ENCODE results near the gene BRD3.
A peak's percentile ranks its signal among the peaks of the same experiment; 100 is the strongest.
"Not testable (repeated sequence)": the region's sequence is repeated elsewhere in the genome, so short reads cannot be mapped to it uniquely, and the experiment has no call there.

BRD3 gene

DNA sequence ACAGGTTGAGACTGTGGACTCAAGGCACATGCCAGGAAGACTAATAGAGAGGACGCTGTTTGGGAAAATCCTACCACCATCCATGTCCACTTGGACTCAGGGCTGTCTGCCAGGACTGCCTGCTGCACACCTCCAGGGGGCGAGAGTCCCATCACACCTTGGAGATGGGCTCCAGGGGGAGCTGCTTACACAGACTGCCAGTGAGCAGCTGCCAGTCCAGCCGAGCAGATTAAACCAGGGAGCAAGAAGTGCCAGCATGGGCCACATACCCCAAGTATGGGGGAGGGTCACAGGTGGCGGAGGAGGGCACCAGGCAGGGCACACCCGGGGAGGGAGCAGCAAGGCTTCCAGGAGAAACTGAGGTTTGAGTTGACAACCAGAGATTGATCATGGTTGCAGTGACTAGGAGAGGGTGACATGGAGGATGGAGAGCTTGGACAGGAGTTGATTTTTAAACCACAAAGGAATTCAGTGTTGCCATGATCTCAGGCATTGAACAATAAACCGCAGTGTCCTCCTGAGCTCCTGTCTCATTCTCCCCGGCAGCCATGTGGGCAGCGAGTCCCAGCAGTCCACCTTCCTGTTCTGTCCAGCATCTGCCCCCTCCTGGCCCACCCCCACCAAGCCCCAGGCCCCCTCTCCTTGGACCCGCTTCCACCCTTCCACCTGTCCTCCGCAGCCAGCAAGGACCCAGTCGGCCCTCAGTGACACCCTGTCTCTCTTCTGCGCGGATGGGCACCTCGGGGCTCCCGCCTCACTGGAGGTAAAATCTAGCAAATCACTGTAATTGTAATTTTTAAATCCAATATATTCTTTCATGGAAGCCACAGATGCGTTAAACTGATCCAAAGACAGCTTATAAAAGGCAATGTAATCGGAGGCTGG is 72.6 kb downstream of the BRD3 start:
- Mint-ChIP-seq H3K27ac (no peak overlapping the region), H3K4me3 (no peak overlapping the region), H3K4me1 (peaks cover 14 to 44% of the 10 kb centered on the region in 2 donors), H3K36me3 (peaks cover 7 to 9% of the 10 kb centered on the region in 2 donors), H3K27me3 (peaks cover 17% of the 10 kb centered on the region in 2 donors), H3K9me3 (no peaks in the 10 kb centered on the region)
- DNase-seq, result no peak
- no peak for ATAC-seq (replicated peaks)

DNA sequence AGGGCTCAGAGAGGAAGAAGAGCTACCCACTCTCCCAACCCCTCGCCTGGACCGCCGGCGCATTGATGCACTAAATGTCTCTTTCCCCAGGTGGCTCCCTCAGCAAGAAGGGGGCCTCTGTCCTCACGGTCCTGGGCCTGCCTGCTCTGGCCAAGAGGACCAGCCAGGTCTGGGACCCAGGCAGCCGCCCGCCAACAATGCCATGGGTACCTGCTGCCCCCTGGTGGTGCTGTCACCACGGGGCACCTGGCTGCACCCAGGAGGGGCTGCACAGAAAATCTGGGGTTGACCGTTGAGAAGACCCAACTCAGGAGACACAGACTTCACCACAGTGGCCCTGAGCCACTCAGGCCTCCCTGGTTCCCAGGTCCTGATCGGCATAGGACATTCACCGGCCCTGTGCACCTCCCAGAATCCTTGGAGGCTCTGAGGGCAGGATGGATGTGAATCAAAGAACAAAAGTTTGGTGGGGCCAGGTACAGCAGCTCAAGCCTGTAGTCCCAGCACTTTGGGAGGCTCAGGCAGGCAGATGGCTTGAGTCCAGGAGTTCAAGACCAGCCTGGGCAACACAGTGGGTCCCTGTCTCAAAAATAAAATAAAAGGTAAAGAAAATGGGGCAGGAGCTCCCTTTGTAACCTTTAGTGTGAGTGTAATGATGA is 73.3 kb downstream of the BRD3 start:
- H3K36me3 Mint-ChIP-seq, result peaks cover 7 to 14% of the 10 kb centered on the region in 2 donors
- ATAC-seq (replicated peaks), result peak; percentile 46 to 51
- H3K27ac Mint-ChIP-seq, result peak overlapping the region; percentile 80

DNA sequence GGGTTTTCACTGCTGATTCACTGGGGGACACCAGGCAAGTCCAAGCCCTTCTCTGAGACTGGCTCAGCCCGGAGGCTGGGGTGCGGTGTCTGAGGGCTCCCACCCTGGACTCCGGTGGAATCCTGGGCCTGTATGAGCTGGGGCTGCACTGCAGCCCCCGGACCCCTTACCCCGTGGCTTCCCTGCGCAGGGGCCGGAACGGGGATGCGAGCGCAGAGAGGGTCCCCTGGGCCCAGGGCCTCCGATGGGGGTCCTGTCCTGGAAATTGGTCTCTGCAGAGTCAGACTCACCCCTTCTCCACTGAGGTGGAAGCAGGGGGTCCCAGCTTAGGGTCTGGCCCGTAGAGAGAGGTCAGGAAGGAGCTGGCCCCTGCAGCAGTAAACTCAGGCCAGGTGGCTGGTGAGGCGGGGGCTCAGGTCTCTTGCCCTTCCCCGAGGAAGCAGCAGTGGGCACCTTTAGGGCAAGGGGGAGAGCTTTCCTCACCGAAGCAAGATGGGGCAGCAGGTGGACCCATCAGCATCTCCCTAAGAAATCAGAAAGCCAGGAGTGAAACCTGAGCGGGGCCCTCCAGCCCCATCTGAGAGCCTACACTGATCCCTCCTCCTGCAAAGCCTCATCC is 74.1 kb downstream of the BRD3 start:
- peak overlapping the region; percentile 79 to 84 for H3K4me3 Mint-ChIP-seq
- peak overlapping the region; percentile 69 for H3K27ac Mint-ChIP-seq
- DNase-seq, result no peak
- H3K9me3 Mint-ChIP-seq, result no peaks in the 10 kb centered on the region
- peaks cover 23 to 59% of the 10 kb centered on the region in 2 donors for H3K4me1 Mint-ChIP-seq
- H3K36me3 Mint-ChIP-seq, result peaks cover 7 to 14% of the 10 kb centered on the region in 2 donors
- ATAC-seq (replicated peaks), result no peak
- H3K27me3 Mint-ChIP-seq, result peaks cover 10% of the 10 kb centered on the region in 2 donors

More for the DNA sequence above, 73.3 kb downstream of the BRD3 start:
- Mint-ChIP-seq H3K4me1 (peaks cover 22 to 52% of the 10 kb centered on the region in 2 donors), H3K9me3 (no peaks in the 10 kb centered on the region), H3K4me3 (peak overlapping the region; percentile 53 to 84), H3K27me3 (peaks cover 10% of the 10 kb centered on the region in 2 donors)
- peak; percentile 73 for DNase-seq

DNA sequence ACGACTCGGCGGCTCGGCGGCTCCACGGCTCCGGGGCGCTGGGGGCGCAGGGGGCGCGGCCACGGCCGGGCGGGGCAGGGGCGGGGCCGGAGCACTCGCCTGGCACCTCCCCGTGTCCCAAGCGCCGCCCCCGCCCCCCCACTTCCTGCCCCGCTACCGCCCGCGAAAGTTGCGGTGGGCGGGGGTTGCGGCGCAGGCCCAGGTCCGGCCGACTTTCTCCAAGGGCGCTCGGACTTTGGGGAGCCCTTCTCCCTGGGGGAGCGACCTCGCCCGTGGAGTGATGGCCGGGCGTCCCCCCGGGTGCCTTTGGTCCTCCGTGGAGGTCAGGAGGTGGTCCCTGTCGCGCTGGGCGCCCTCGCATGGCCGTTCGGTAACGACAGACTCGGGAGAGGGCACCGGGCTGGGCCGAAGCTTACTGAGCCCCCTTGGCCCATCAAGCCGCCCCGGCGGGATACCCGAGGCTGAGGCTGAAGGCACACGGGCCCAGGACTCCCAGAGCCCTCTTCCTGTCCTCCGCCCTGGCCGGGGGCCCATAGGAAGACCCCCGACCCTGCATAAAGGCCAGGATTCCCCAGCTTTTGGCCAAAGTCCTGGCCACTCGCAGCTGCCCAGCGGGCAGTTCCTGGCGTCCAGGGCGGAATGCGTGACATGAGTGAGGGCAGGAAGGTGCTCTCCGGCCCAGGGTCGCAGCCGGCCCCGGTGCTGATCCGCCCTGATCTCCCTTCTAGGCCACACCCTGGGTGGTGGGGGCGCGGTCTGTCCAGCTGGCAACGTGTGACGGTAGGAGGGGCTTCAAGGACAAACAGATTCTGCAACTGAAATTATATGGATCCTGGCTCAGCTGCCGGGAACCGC is 74.8 kb downstream of the BRD3 start:
- ATAC-seq (replicated peaks) (peak; percentile 72 to 78), DNase-seq (peak; percentile 66)
- Mint-ChIP-seq H3K27me3 (peaks cover 10% of the 10 kb centered on the region in 2 donors), H3K4me3 (peak overlapping the region; percentile 79 to 84), H3K27ac (peak overlapping the region; percentile 69), H3K9me3 (no peaks in the 10 kb centered on the region), H3K36me3 (peaks cover 7 to 14% of the 10 kb centered on the region in 2 donors), H3K4me1 (peaks cover 28 to 66% of the 10 kb centered on the region in 2 donors)

DNA sequence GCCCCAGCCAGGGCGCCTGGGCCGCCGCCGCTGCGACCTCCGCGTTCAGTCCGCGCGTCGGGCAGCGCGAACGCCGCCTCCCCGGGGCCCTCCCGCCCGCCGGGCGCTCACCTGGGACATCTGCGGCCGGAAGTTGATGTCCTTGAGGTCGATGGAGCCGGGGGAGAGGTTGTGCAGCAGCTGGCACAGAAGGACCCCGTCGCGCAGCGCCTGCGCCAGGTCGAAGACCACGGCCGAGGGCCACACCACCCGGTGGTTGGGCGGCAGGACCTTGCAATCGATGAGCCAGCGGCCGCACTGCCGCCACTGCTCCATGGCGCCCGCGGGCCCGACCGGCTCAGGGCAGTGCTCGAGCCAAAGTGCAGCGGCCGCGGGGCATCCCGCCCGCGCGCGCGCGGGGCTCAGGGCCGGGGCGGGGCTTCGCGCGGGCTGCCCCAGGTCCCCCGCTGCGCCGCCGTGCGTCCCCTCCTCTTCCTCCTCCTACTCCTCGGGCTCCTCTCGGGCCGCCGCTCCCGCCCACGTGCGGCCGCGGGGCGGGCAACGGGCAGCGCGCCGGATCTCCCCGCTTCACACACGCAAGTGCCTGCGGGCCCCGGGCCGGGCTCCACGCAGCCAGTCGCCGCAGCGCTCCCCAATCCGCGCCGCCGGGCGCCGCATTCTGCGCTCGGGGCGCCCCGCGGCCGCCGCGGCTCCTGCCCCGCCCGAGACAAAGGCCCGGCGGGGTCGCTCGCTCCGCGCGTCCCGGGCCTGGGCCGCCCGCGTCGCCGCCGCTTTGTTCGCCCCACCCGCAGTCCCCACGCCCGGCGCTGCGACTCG is 75.7 kb downstream of the BRD3 start, which contains the start of gene VAV2:
Gene VAV2, minus strand, starts transcription at position 361 of the 816 bp plus-strand sequence. Its CDS starts 46 bp downstream, at position 315.
- H3K4me1 Mint-ChIP-seq, result peaks cover 31 to 71% of the 10 kb centered on the region in 2 donors
- H3K4me3 Mint-ChIP-seq, result peak within 1 kb of the TSS; percentile 90 to 94
- H3K27ac Mint-ChIP-seq, result peak within 1 kb of the TSS; percentile 81
- no peaks in the 10 kb centered on the region for H3K9me3 Mint-ChIP-seq
- ATAC-seq (replicated peaks) (peak; percentile 60 to 66), DNase-seq (peak; percentile 66)
- peaks cover 4 to 5% of the 10 kb centered on the region in 2 donors for H3K27me3 Mint-ChIP-seq
- peaks cover 7 to 16% of the 10 kb centered on the region in 2 donors for H3K36me3 Mint-ChIP-seq

DNA sequence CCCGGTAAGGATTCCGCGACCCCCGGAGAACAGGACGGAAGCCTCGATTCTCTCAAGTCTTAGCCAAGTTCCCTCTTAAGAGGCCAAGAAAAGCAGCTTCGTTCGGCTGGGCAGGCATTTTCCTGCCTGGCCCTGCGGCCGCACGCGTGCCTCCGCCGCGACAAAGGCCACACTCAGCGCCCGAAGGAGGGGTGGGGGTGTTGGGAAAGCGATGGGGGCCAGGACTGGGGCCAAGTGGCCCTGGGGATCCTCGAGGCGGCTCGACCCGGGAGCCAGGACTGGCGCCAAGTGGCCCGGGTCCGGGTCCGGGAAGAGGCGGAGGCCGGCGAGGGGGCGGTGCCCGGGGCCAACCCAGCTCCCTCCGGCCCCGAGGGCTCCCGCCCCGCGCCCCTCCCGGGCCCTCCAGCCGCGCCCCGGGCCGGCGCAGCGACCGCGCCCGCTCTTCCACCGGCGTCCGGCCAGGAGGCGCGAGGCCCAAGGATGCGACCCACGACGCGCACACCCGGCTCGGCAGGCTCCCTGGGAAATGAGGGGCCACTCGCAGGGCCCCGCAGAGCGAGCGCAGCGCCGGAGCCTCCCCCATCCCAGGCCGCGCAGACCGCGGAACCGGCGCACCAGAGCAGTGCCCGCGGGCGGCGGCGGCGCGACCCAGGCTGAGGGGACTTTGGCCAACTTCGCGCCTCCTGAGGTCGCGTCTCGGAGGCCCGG is 76.5 kb downstream of the BRD3 start:
- Mint-ChIP-seq H3K4me3 (peak overlapping the region; percentile 90 to 94), H3K9me3 (no peaks in the 10 kb centered on the region), H3K27me3 (no peaks in the 10 kb centered on the region), H3K27ac (peak overlapping the region; percentile 81), H3K4me1 (peaks cover 38 to 71% of the 10 kb centered on the region in 2 donors), H3K36me3 (peaks cover 11 to 20% of the 10 kb centered on the region in 2 donors)
- ATAC-seq (replicated peaks), result peak; percentile 5 to 11
- DNase-seq, result no peak

DNA sequence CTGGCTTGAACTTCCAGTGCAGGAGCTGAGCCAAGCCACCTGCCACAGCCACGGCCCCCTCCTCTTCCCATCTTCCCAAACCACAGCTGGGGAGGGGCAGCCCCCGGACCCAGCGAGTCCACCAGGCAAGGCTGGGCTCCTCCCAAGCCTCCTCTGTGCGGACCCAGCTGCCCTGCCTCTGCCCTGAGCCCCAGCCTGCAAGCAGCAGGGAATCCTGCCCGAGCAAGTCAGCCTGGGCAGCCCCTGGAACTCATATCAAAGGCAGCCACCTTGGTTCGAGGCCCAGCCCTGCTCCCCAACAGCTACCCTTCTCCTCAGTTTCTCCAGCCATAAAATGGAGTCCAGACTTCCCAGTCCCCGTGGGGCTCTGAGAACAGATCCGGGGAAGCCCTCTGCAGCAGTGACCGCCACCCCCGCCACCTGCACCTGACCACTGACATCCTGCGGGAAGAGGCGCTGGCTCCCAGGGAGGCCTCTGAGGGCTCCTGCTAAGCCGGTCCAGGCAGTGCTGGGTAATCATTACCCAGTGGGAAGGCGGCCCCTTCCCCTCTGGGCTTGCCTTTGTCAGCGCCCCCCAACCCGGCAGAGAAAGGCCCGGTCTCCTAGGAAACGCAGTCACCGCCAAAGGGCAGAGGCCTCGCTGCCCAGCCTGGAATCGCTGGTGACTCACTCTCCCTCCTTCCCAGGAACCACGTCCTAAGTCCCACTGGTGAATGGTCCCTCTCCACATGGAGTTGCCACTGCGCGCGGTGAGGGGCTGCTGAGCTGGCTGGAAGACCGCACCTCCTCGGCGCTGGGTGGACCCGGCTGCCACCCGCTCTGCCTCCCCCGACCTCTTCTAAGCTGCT is 77.2 kb downstream of the BRD3 start:
- no peak for DNase-seq
- H3K27ac Mint-ChIP-seq, result peak overlapping the region; percentile 81
- no peaks in the 10 kb centered on the region for H3K27me3 Mint-ChIP-seq

DNA sequence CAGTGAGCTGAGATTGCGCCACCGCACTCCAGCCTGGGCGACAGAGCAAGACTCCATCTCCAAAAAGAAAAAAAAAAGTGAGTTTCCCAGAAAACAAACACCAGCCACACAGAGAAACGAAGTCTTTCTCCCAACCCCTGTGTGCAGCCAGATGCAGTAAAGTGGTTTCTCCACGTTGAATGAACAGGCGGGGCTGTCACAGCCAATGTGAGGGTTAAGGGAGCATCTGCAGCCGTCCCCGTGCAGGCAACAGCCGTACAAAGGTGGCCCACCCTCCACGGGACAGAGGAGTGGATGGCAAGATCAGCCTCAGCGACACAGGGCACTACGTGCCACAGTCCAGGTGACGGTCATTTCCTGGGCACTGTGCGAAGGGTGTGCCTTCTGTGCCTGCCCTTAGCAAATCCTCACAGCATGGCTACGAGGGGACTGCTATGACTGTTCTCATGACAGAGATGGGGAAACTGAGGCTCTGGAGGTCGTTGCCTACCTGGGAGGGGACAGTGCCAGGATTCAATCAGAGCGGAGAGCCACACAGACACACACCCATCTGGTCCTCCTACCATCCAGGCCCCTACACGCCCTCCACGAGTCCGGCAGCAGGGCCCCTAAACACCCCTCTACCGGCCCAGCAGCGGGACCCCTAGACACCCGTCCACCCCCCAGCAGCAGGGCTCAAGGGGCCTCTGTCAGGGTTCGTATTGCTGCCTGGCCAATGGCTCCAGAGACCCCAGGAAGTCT is 78.0 kb downstream of the BRD3 start:
- H3K36me3 Mint-ChIP-seq, result peaks cover 21 to 31% of the 10 kb centered on the region in 2 donors
- H3K4me1 Mint-ChIP-seq, result peaks cover 48 to 76% of the 10 kb centered on the region in 2 donors
- no peaks in the 10 kb centered on the region for H3K27me3 Mint-ChIP-seq
- H3K27ac Mint-ChIP-seq, result peak overlapping the region; percentile 51
- no peak for DNase-seq
- no peak for ATAC-seq (replicated peaks)
- no peaks in the 10 kb centered on the region for H3K9me3 Mint-ChIP-seq
- H3K4me3 Mint-ChIP-seq, result peak overlapping the region; percentile 90 to 94

More for the DNA sequence above, 77.2 kb downstream of the BRD3 start:
- no peaks in the 10 kb centered on the region for H3K9me3 Mint-ChIP-seq
- ATAC-seq (replicated peaks), result no peak
- peaks cover 18 to 28% of the 10 kb centered on the region in 2 donors for H3K36me3 Mint-ChIP-seq
- H3K4me1 Mint-ChIP-seq, result peaks cover 45 to 78% of the 10 kb centered on the region in 2 donors
- peak overlapping the region; percentile 90 to 94 for H3K4me3 Mint-ChIP-seq

DNA sequence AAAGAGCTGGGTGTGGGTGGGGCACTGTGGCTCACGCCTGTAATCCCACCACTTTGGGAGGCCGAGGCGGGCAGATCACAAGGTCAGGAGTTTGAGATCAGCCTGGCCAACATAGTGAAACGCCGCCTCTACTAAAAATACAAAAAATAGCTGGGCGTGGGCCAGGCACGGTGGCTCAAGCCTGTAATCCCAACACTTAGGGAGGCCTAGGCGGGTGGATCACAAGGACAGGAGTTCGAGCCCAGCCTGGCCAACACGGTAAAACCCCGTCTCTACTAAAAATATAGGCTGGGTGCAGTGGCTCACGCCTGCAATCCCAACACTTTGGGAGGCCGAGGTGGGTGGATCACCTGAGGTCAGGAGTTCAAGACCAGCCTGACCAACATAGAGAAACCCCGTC is 79.1 kb downstream of the BRD3 start:
- not testable (repeated sequence) for H3K9me3 Mint-ChIP-seq; H3K27me3 Mint-ChIP-seq; H3K27ac Mint-ChIP-seq; DNase-seq; ATAC-seq (replicated peaks)
- H3K4me1 Mint-ChIP-seq, result peaks cover 44 to 69% of the 10 kb centered on the region in 2 donors
- peak overlapping the region in 1 of 2 donors; percentile 17 for H3K4me3 Mint-ChIP-seq
- H3K36me3 Mint-ChIP-seq, result peaks cover 21 to 31% of the 10 kb centered on the region in 2 donors

DNA sequence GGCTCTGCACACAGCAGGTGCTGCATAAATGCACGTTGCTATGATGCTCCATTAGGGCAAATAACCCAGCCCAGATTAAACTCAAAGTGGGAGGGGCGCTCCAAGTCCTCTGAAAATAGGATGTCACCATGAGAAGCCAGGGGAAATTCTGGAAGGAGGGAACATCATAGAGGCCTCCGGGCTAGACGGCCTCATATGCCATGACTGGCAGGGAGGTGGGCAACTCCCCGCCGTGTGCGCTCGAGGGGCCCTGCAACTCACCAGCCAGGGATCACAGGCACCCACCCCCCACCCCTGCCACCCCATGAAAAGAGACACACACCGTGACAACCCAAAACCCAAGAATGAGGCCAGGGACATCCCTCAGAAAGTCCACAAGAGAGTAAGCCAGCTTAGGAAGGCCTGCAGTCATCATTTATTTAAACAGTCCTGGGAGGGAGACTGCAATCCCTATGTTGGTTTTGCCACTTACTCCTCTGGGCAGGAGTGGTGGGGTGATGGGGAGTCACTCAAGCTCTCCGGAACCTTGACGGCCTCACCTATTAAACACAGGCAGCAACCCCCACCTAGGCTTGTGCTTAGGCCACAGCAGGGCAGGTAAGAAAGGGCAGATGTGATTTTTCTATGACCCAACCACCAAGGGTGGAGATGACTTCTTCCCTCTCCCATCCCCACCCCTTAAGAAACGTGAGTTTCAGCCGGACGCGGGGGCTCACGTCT is 79.7 kb downstream of the BRD3 start:
- Mint-ChIP-seq H3K4me1 (peaks cover 47 to 69% of the 10 kb centered on the region in 2 donors), H3K36me3 (peaks cover 21 to 36% of the 10 kb centered on the region in 2 donors), H3K27ac (no peak overlapping the region), H3K9me3 (no peaks in the 10 kb centered on the region), H3K4me3 (peak overlapping the region in 1 of 2 donors; percentile 6), H3K27me3 (no peaks in the 10 kb centered on the region)
- ATAC-seq (replicated peaks), result no peak
- DNase-seq, result no peak

DNA sequence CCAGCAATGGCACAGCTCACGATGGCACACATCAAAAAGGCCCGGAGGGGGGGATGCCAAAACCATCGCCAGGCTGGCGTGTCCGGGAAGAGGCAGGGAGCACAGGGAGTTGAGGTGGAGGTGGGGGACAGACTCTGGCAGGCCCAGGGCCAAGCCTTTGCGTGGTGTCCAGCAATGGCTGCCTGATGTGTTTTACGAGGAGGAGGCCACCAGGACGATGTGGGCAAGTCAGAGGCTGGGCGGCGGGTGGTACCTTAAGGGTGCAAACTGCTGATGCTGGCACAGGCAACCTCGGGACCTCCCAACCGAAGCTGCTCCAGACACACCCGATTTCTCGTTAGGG is 80.4 kb downstream of the BRD3 start:
- no peak overlapping the region for H3K27ac Mint-ChIP-seq
- H3K9me3 Mint-ChIP-seq, result no peaks in the 10 kb centered on the region
- ATAC-seq (replicated peaks) (no peak), DNase-seq (no peak)
- peaks cover 51 to 75% of the 10 kb centered on the region in 2 donors for H3K4me1 Mint-ChIP-seq
- H3K36me3 Mint-ChIP-seq, result peaks cover 21 to 41% of the 10 kb centered on the region in 2 donors
- no peaks in the 10 kb centered on the region for H3K27me3 Mint-ChIP-seq
- H3K4me3 Mint-ChIP-seq, result no peak overlapping the region
